ENCODE data around the gene RIMS3.
A peak's percentile ranks its signal among the peaks of the same experiment; 100 is the strongest.

The RIMS3 gene

GRCh38 chr1:40679165-40679953 lies 13.9 kb upstream of the RIMS3 start:
- H3K4me3 ChIP-seq (replicated peaks; ENCODE audit: low read depth, low read length) = no peak overlapping the region
- no peak for DNase-seq (ENCODE audit: low read depth)
- TF ChIP-seq, protein P1, sequence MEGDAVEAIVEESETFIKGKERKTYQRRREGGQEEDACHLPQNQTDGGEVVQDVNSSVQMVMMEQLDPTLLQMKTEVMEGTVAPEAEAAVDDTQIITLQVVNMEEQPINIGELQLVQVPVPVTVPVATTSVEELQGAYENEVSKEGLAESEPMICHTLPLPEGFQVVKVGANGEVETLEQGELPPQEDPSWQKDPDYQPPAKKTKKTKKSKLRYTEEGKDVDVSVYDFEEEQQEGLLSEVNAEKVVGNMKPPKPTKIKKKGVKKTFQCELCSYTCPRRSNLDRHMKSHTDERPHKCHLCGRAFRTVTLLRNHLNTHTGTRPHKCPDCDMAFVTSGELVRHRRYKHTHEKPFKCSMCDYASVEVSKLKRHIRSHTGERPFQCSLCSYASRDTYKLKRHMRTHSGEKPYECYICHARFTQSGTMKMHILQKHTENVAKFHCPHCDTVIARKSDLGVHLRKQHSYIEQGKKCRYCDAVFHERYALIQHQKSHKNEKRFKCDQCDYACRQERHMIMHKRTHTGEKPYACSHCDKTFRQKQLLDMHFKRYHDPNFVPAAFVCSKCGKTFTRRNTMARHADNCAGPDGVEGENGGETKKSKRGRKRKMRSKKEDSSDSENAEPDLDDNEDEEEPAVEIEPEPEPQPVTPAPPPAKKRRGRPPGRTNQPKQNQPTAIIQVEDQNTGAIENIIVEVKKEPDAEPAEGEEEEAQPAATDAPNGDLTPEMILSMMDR (IDR thresholded peaks at IDR 0.05; ENCODE audit: low read length, missing control alignments) = no peak

- TF ChIP-seq, protein P1 (IDR thresholded peaks at IDR 0.05; ENCODE audit: low read length, missing control alignments) = no peak
Observed at GRCh38 chr1:40676501-40676900, 11.0 kb upstream of the RIMS3 start.

DNA sequence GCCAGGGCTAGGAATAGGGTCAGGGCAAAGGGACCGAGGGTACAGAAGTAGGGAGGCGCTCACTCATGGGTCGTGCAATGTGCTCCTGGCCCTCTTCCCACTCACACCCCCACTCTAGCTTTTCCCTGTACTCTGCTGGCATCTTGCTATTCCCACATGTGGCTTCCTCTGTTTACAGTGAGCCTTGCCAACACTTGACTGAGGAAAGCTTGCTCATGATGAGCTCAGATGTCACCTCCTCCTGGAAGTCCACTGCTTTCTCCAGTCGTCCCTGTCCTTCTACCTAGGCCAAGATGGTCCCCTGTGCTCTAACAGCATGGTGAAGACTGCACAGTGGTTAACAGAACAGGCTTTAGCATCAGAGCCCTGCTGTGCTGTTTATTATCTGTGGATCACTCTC lies 8.0 kb upstream of the RIMS3 start:
- TF ChIP-seq, protein P1 (IDR thresholded peaks at IDR 0.05; ENCODE audit: low read length, missing control alignments) = no peak

More at GRCh38 chr1:40676501-40676900, 11.0 kb upstream of the RIMS3 start:
- no peak overlapping the region for H3K4me3 ChIP-seq (replicated peaks; ENCODE audit: low read depth, low read length)
- DNase-seq (ENCODE audit: low read depth) = no peak

DNA sequence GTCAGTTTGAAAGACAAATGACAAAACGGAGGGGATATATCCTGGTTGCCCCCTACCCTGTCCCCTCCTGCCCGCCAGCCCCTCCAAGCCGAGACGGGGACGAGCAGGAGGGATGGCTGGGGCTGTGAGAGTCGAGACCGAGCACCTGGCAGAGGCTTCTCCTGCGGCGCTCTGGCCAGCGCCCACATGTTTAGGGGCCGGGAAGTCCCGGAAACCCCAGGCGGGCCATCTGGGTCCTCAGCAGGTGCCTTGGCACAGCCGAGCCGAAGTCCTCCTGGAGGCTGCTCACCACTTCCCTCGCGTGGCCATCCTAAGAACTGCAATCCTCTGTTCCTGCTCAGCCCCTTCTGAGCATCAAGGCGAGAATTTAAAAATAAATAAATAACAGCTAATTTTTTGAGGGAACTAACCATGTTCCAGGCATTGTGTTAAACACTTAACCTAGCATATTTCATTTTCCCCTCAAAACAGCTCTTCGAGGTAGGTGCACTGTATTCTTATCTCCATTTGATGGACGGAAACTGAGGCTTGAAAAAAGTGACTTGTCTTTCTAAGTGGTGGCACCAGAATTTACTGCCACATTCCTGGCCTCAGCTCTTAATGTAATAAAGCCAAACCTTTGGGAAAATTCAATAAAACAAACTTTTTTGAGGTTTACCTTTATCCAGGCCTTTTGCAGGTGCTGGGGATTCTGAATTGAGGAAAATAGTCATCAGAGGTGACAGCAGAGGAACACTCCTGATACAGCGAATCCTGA lies 3.5 kb upstream of the RIMS3 start:
- DNase-seq (ENCODE audit: low read depth) = peak; percentile 75
- TF ChIP-seq, protein P1 (IDR thresholded peaks at IDR 0.05; ENCODE audit: low read length, missing control alignments) = peak; percentile 94
- H3K4me3 ChIP-seq (replicated peaks; ENCODE audit: low read depth, low read length) = no peak overlapping the region

More for the DNA sequence above, 8.0 kb upstream of the RIMS3 start:
- DNase-seq (ENCODE audit: low read depth) = no peak
- no peak overlapping the region for H3K4me3 ChIP-seq (replicated peaks; ENCODE audit: low read depth, low read length)

DNA sequence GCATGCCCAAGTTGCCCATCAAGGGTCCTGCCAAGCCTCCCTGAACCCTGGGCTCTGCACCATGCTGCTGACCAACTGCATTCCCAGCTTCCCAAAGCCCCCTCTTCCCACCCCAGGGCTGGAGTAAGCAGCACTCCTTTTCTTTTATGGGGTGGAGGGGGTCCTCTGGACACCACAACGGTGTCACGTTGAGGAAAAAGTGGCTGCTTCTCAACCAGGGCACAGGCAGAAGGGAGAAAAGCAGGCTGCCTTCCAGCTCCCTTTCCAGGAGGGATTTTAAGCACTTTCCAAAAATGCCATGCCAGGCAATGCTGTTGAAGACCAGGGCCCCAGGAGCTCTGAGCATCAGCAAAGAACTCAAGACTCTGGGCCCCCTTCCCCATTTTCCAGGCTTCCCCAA lies 691 bp downstream of the RIMS3 start:
- DNase-seq (ENCODE audit: low read depth) = no peak
- H3K4me3 ChIP-seq (replicated peaks; ENCODE audit: low read depth, low read length) = no peak overlapping the region
- TF ChIP-seq, protein P1 (IDR thresholded peaks at IDR 0.05; ENCODE audit: low read length, missing control alignments) = no peak

DNA sequence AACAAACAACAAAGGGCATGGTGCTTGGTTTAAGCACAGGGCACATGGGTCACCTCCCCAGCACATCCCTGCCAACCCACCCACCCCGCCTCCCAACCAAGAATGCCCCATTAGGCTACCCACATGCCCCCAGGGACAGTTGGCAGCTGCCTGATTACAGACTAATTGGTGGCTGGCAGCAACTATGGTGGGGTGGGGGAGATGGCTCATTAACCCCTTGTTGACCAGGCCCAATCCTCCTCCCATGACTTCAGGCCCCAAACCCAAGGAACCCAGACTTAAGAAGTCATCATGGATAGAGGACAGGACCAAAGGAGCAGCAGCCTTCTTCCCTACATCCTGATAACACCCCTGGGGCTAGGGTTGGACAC lies 1.3 kb downstream of the RIMS3 start:
- no peak for DNase-seq (ENCODE audit: low read depth)
- H3K4me3 ChIP-seq (replicated peaks; ENCODE audit: low read depth, low read length) = no peak overlapping the region
- TF ChIP-seq, protein P1 (IDR thresholded peaks at IDR 0.05; ENCODE audit: low read length, missing control alignments) = no peak

All from fibroblast of pulmonary artery (primary cell).